HG02610 (cell line): ENCODE results near the gene TMC2.
"Not testable (repeated sequence)": the region's sequence is repeated elsewhere in the genome, so short reads cannot be mapped to it uniquely, and the experiment has no call there.

Source experiments
- ATAC-seq: cut with Tn5 transposase; IDR thresholded peaks from one replicate; pipeline ENCODE4 v1.9.1; 2021; ENCODE audit warnings: mild to moderate bottlenecking, moderate library complexity; ENCODE audit not compliant: unreplicated experiment

Gene TMC2

DNA sequence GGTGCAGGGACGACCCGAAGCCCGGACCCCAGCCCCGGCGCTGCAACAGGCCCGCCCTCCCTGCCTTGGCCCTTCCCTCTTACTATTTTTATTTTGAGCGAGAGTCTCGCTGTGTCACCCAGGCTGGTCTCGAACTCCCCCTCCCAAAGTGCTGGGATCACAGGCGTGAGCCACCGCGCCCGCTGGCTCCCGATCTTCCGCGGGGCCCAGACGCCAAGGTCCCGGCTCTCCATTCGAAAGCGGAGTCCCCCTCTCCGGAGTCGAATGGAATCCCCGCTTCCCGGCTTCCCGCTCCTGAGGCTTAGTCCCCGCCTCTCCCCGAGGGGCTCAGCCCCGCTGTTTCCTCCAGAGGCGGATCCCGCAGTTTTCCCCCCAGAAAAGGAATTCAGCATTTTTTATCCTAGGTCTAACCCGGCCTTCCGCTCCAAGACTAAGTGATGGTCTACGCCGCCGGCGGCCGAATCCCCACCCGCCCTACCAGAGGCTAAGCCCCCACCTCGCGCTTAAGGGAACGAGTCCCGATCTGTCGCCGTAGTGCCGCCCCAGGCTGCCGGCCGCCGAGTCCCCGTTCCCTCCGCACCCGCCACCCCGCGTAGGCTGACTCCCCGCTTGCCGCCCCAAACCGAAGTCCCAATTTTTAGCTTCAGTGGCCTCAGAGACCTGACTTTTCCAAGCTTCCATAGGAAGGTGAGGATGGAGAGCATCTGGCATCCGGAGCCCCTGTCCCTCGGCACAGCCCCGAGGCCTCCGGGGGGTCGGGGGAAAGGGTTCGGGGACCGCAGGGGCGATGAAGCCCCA is 11.5 kb upstream of the TMC2 start:
- no peak for ATAC-seq

DNA sequence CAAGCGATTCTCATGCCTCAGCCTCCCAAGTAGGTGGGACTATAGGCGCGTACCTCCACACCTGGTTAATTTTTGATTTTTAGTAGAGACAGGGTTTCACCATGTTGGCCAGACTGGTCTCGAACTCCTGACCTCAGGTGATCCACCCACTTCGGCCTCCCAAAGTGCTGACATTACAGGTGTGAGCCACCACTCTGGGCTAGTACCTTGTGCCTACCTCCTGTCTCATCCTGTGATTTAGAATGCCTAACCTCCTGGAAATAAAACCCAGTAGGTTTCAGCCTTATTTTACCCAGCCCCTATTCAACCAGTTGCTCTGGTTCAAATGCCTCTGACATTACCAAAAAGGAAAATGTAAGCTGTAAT is 10.2 kb upstream of the TMC2 start:
- ATAC-seq, result not testable (repeated sequence)

DNA sequence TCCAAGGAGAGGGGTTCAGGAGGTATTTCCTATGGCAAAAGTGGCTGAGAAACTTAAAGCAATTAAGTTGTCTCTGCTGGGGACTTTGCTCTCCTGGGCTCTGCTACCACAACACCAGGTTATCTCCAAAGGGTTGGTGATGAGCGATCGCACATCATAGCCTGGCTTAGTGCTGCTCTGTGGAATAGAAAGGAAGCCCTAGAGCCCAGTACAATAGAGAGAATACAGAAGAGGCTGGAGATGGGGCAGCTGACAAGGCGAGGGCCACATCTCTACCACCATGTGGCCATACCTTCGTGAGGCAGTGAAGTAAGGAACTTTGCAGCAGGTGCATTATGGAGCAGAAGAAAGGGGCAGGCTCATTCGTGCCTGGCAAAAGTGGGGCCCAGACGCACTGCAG is 8.6 kb upstream of the TMC2 start:
- no peak for ATAC-seq

DNA sequence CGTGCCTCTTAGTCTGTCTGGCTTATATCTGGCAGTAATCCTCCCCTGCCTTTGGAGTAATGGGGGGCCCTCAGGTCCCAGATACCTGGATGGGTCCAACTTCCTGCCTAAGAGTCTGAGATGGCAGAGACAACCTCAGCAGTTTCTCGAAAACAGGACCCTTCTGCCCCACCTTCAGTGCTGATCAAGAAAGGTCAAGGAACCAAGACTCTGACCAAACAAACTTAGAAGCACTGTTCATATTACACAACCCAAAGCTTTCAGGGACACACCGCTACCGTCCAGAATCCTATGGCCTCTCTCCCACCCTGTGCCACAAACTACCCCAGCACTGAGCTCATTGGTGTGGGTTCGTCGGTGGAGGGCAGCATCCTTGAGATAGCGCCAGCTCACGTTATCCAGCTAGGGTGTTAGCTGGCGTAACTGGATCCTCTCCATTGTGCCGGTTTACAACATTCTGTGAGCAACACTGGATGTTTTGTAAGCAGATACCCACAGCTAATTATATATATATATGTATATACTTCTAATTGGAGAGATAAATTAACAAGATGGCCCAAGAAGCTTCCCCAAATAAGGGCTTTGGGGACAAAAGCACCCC is 7.6 kb upstream of the TMC2 start:
- ATAC-seq, result no peak

DNA sequence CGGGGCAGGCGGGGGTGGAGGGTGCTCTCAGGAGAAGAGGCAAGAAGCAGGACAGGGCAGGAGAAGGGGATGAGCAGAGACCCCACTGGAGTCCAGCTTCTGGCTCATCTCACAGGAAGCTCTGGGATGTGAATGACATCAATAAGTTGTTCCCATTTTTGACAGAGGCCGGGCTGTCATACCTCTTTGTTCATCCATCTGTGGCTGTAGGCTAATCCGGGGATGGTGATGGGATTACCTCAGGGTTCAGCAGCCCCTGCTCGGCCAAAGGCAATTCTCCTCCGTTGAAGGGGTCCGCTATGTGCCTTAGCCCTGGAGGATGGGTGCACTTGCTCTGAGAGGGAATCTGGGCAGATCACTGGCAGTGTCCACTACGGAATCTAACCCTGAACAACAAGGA is 3.3 kb upstream of the TMC2 start:
- ATAC-seq, result no peak

DNA sequence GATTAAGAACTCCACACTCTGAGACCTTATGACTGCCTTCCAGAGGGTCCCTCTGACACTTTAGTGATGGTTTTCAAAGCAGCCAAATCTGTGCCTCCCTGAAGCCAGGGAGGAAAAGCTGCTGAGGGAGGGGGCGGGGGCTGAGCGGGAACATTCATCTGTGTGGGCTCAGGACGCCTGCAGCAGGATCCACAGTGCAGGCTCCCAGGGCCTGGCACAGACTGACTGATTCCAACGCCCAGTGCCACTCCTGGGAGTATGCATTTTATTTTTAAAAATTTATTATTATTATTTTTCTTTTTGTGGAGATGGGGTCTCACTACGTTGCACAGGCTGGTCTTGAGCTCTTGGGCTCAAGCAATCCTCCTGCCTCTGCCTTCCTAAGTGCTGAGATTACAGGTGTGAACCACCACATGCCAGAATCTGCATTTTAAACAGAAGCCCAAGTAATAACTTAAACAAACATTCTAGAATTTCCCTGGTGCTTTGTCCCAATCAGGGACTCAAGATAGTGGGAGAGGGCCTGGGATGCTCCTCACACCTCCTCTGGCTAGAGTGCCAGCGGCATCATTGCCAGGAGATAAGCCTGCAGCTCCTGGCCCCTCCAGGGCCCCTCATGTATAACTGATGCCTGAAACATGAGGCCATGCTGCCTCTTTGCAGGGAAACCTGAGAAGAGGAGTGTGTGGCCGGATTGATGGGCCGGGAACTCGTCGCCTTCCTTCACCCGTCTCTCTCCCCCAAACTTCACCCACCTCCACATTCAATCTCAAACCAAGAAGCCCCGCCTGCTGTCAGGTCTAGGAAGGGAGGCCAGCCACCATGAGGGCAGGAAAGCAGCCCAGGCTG is 438 bp upstream of the TMC2 start:
- ATAC-seq, result no peak

DNA sequence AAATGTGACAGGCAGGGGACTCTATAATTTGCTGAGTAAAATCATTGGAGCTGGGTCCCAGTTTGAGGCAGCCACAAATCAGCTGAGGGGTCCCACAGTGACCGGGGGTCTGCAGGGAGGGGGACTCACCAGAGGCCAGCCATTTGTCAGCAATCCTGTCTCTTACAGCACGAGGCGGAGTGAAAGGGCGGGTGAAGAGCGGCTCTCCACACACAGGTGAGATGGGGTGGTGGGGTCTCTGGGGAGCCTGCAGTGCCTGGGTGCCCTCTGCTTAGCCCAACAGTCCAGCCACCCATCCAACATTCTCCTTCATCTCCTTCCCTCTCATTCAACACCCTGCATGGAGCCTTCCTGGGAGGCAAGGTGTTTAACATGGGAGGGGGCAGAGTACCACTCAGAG is 728 bp downstream of the TMC2 start:
- no peak for ATAC-seq

DNA sequence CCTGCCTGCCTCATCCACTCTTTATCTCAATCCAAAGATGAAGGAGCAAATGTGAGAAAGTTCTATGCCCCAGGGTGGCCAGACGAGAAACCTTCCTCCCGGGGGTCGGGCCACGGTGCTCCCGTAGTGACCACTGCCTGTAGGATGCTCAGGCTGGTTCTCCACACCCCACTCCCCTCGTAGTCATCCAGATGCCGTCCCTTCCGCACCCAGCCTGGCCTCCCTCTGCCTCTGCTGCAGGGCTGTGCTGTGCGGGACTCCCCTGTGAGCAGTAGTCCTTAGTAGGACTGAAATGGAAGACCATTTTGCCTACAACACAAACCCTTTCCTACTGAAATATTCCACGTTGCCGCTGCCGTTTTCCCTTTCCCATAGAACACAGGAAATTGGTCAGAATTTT is 2.0 kb downstream of the TMC2 start:
- no peak for ATAC-seq

DNA sequence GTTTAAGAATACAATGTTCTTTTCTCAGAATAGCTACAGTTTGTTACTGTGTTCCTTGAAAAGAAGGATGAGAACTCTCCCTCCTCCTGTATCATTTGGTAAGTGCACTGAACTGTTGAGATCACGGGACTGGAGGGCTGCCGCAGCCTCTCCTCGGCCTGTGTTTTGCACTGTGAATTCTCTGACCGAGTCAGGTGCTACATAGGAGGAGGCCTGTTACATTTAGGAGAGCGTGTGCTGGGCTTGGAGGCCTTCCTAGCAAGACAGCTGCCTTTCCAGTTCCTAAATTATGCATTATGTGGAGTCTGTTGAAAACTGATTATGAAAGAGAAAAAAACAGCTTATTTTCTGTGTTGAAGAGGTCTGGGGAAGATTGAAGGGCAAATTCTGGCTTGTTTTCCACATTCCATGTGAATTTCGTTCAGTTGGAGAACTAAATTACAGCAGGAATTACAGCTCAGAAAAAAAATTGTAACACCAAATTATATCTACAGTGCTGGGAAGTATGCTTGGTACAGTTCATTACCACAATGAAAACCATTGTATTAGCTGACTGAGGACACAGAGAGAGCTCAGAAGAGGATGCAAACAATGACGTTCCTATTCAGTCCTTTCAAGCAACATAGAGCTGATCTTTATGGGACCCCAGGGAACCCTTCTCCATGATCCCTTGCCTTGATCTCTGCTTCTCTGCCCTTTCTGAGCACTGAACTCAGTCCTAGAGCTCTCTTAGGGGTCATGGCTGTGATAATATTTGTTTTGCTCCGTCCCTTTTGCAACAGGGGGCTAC is 2.8 kb downstream of the TMC2 start:
- ATAC-seq, result no peak

DNA sequence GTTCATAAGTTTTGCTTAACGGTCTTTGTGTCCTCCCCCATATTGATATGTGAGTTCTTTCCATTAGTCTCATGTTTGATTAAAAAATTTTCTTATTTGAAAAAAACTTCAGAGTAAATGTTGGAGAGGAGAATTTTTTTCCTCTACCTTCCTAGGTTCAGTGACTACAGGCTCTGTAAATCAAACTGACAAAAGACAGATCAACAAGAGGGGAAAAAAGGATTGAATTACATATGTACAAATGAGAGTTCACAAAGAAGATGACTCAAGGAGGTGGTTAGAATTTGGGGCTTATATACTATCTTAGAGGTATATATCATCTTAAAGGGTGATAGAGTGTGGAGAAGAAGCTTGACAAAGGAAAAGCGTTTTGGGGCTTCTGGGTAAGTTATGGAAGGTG is 5.6 kb downstream of the TMC2 start:
- no peak for ATAC-seq

DNA sequence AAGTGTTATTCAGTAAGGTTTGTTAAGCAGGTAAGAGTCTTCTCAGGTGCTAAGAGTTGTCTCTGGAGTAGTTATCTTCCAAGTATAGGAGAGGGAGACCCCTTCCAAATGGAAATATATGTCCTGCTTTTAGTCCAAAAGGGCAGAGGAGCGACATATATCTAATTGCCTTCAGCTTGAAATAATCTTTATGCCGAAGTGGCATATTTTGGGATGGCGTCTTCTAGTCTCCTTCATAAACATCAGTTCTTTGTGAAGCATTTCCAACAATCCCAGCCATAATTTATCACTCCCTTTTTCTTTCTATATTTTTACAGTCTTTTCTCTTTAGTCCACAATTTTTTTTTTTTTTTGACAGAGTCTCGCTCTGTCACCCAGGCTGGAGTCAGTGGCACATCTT is 6.0 kb downstream of the TMC2 start:
- ATAC-seq, result no peak

DNA sequence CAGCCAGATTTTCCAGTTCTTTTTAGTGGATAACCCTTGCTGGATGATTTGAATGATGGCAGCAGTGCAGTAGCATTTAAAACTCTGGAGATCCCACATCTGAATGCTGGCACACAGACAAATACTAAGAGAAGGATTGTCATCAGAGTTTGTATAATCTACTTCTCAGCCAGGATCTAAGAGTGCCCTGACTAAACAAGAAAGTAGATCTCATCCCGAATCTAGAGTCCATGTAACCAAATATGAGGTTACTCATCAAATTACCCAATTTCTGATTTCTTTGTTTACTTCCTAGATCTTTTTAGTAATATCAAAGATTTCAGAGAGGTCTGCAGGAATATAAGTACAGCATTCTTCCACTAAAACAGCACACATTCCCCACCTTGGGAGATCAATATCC is 7.8 kb downstream of the TMC2 start:
- ATAC-seq, result no peak

DNA sequence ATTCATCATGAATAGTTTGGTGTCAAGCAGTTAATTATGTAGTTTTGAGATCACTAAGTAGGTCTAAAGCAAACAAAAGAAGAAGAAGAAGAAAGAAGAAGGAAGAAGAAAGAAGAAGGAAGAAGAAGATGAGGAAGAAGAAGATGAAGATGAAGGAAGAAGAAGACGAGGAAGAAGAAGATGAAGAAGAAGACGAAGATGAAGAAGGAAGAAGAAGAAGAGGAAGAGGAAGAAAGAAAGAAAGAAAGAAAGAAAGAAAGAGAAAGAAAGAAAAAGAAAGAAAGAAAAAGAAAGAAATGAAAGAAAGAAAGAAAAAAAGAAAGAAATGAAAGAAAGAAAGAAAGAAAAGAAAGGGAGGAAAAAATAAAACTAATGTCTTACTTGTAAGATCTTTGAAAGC is 9.2 kb downstream of the TMC2 start:
- ATAC-seq, result no peak

DNA sequence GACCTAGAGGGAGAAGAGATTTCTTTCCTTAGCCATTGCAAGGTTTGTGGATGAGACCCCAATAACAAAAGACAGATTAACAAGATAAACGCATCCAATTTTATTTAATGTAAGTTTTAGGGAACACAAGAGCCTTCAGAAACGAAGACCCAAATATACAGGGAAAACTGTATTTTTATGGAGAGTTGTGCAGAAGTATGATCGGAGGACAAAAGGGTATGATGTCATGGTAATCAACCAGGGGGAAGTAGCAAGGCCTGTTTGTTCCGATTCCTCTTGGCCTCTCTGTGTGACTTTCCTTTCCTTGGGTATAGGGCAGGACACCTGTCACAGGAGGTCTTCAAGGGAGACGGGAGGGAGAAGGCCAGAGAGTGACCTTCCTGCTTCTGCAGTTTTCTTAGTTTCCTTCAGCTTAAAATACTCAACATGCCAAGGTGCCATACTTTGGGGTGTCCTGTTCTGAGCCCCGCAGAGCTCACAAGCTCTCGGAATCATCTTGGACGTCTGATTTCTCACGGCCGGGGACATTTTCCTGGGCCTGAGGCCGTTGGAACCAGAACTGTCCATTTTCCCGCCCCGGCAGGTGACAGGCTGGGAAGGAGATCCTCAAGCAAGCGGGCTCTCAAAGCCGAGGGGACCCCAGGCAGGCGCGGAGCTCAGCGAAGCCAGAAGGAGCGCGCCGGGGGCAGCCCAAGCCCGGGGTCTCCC is 21.7 kb downstream of the TMC2 start:
- ATAC-seq, result no peak

DNA sequence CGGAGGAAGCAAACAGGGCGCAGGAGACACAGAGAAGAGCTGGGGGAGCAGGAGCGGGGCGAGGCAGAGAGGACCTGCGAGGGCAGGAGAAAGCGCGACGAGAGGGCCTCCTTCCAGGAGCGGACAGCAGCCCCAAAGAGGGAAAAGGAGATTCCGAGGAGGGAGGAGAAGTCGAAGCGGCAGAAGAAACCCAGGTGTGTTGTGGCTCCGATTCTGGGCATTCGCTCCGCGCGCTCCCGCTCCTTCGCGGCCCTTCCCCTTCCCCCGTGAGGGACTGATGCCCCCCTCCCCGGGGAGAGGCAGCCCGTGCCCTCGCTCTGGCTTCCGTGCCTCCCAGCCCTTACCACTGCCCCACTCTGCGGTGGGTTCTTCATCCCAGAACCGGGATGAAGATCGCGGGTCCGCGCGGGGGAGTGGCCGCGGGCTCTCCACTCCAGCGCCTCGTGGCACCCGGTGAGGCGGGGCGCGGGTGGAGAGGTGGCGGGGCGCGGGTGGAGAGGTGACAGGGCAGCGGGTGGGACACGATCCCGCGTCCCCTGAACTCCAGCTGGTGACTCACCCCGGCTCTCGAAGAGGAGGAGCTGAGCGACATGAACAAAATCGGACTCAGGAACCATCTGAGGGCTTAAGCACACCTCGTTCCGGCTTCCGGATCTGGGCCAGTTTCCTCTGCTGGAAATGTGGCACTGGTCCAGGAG is 22.4 kb downstream of the TMC2 start:
- ATAC-seq, result no peak

DNA sequence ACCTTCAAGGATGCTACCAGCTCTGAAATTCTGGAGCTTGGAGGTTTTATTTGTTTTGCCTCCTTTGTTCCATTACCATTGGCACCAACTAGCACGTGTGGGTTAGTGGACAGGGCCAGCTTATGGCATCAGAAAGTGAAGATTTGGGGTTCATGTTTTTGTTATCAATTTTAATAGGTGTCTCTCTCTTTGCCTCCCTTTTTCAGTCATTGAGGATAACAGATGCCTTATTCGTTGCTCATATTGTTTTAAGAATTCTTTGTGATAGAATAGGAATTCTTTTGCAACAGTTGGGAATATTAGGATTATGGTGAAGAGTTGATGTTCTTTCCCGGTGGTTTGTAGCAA is 22.9 kb downstream of the TMC2 start:
- no peak for ATAC-seq

DNA sequence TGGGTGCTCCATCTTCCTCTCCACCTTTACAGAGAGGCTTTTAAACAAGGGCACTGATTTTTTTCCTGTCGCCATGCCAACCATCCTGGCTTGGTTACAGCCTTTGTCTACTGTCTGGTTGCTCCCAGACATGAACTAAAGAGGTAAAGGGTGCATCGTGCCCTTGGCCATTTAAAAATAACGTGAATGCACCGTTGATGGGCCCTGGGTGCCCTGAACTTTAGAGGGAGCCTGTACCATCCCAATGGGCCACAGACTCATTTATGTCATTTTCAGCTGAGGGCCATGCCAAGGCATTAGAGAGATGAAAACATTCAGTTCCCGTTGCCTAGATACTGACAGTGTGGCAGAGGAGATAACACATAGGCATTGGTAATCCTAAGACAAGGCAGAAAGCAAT is 23.3 kb downstream of the TMC2 start:
- no peak for ATAC-seq

DNA sequence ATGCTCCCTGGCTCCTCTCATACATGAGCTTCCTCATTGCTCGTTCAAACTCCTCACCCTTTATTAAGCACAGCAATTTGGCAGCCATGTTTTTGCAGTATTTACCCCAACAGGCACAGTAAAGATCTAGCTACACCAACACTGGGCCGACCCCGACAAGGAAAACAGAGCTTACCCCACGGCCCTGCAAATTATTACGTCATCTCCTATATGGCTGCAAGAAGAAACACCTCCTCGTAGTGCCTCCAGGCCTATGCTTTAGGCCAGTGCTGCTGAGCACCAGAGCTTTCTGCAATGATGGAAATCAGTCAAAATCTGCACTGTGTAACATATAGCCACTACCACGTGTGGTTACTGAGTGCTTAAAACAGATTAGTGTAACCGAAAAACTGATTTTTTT is 26.7 kb downstream of the TMC2 start:
- ATAC-seq, result no peak

DNA sequence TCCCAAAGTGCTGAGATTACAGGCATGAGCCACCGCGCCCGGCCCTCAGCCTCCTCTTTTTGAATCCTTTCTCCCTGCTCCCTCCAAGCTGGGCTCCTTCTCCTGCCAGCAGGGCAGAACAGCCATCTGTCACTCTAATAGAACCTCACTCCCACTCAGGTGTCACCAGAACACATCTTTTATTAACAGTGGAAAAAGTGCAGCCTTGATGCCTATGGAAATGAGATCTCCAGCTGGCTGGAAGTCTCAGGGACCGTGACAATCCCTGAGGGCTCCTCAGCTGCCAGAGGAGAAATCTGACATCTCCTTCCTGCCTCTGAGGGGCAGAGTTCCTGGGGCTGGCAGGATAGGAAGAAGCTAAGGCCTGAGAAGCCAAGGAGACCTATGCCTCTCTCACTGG is 28.0 kb downstream of the TMC2 start:
- ATAC-seq, result no peak

DNA sequence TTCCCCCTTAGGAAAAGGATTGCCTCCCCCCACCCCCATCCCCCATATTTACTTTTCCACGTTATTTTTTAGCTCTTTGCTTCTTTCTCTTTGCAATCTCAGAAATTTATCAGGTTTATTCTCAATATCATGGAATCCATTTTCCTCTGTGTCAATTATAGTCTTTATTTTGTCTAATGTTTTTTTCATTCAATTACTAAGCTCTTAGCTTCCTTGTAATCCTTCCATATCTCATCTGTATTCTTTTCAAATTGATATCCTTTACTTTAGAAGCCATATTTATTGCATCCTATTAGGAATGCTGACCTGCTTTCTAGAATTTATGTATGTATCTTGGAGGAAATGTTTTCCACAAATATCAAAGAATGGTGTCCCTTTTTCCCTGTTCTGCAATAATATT is 39.3 kb downstream of the TMC2 start:
- ATAC-seq, result no peak
